Esophagus squamous epithelium (tissue), 5 donors: ENCODE results near the gene JAK3. TPM values are rescaled to one million over a fixed set of nuclear protein-coding genes. Genes with fewer than 3 reads are reported as not detected.

ENCODE experiments used
- DNase-seq: peaks from one replicate; lab custom pipeline; 2025; lab: John Stamatoyannopoulos, UW
- H3K27ac ChIP-seq, 4 donors: fragments of 200-600 bp; sonication (generic); one replicate each; pipeline ENCODE4 v1.5.1; 2016 to 2019; ENCODE audit warnings: mild to moderate bottlenecking in 1 of 4
- H3K27me3 ChIP-seq, 4 donors: fragments of 200-600 bp; sonication (generic); 1 replicate in 3 of 4; 2 replicates in 1 of 4; pipeline versions ENCODE4 v1.5.1 to v1.6.0; 2017 to 2021; ENCODE audit warnings: antibody characterized with exemption in 1 of 4
- H3K36me3 ChIP-seq, 3 donors: fragments of 200-600 bp; sonication (generic); one replicate each; pipeline ENCODE4 v1.5.1; 2016 to 2019
- H3K4me1 ChIP-seq, 3 donors: fragments of 200-600 bp; sonication (generic); one replicate each; pipeline ENCODE4 v1.5.1; 2017 to 2019
- H3K4me3 ChIP-seq, 4 donors: fragments of 200-600 bp; sonication (generic); 1 replicate in 3 of 4; 2 replicates in 1 of 4; pipeline ENCODE4 v1.5.1; 2016 to 2019; ENCODE audit warnings: mild to moderate bottlenecking in 2 of 4, moderate library complexity in 1 of 4
- H3K9me3 ChIP-seq, 3 donors: fragments of 200-600 bp; sonication (generic); one replicate each; pipeline ENCODE4 v1.5.1; 2016 to 2019
- POLR2A ChIP-seq, 4 donors: fragments of 450-650 bp; IDR thresholded peaks; one replicate each; pipeline ENCODE4 v1.6.1; 2017; ENCODE audit warnings: antibody characterized with exemption in 4 of 4, mild to moderate bottlenecking in 4 of 4, moderate library complexity in 3 of 4
- WGBS, 2 donors: methylation state at CpG; one replicate each; pipeline ENCODE4 v1.1.5; 2018; 5-methylcytosine and 5-hydroxymethylcytosine counted together
- intact Hi-C: fragments of 100-400 bp; cut with DNase I; formaldehyde crosslinking; loops from one replicate; pipeline ENCODE4 v1.15.0; 2022
- total RNA-seq, 4 donors: library from RNA; depleted of rRNA; stranded (reverse); fragments of >200 nt; gene quantifications; one replicate each; pipeline ENCODE4 v1.1.0, GENCODE V29; 2016
- TF ChIP-seq, protein P1 (sequence below), 6 experiments: fragments of 450-650 bp in 4 of 6; fragments of 200-600 bp in 2 of 6; sonication (generic) in 2 of 6; IDR thresholded peaks; one replicate each; pipeline ENCODE4 v1.5.1; 2016 to 2019; ENCODE audit warnings: antibody characterized with exemption in 6 of 6, mild to moderate bottlenecking in 4 of 6, moderate library complexity in 4 of 6
- donor health status: DM: yes; HTN: yes; CAD: no.

Gene JAK3
- total RNA-seq, 4 donors from 2014 or later: 0.87 to 6.5 (median 4.6) TPM

DNA sequence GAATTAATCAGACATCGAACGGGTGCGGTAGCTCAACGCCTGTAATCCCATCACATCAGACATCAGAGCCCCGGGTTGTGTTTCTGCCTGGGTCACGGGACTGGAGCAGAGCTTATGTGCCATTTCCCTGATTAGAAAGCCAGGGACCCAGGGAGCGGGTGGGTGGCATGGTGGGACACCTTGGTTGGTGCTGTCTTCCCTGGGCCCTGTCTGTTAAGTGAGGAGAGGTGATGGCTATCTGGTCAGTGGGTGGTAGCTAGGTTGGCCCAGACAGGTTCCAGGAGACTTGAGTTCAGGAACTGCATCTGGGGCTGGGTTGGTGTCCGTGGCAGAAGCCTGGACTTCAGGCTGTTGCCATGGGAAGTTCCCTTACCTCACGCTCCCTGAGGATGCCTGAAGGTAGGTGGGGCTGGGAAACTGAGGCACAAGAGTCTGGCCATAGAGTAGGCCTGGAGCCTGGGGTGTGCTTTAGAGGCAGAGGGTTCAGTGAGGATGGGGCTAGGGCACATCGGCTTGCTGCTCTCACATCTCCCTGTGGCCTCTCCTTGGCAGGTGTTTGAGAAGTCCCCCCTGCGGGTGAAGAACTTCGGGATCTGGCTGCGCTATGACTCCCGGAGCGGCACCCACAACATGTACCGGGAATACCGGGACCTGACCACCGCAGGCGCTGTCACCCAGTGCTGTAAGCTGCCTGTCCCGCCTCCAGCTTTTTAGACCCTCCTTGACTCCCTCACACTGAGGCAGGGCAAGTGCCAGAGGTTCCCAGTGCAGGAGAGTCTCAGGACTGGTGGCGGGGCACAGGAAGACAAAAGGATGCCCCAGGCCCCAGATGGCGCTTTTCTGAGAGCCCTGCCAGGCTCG lies 14.0 kb upstream of the JAK3 start:
- H3K36me3 ChIP-seq: peaks cover 25 to 52% (median 33%) of the 10 kb centered on the region in 3 donors
- peak overlapping the region; percentile 83 to 94 (median 89) for H3K4me3 ChIP-seq

DNA sequence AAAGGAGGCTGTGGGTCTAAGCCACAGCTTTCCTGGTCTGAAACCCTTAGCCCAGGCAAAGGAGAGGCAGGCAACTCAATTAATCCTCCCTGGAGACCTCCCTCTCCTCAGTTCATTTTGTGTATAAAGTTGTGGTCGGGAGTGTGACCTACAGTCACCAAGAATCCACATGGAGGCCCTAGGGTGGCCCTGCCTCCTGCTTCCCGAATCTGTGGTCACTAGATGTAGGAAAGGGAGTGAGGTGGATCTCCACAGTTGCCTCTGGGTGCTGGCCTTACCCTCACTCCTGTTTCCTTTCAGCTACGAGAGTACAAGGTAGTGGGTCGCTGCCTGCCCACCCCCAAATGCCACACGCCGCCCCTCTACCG lies 13.2 kb upstream of the JAK3 start:
- Histone ChIP-seq H3K9me3 (no peaks in the 10 kb centered on the region), H3K27ac (peak overlapping the region; percentile 88 to 95 (median 93)), H3K4me1 (peaks cover 26 to 57% (median 48%) of the 10 kb centered on the region in 3 donors), H3K36me3 (peaks cover 25 to 52% (median 33%) of the 10 kb centered on the region in 3 donors), H3K4me3 (peak overlapping the region; percentile 83 to 94 (median 89)), H3K27me3 (no peaks in the 10 kb centered on the region)
- DNase-seq: no peak
- intact Hi-C loops: no loop called here
- TF ChIP-seq POLR2A (IDR thresholded peaks at IDR 0.05): no peak
- TF ChIP-seq, protein P1, sequence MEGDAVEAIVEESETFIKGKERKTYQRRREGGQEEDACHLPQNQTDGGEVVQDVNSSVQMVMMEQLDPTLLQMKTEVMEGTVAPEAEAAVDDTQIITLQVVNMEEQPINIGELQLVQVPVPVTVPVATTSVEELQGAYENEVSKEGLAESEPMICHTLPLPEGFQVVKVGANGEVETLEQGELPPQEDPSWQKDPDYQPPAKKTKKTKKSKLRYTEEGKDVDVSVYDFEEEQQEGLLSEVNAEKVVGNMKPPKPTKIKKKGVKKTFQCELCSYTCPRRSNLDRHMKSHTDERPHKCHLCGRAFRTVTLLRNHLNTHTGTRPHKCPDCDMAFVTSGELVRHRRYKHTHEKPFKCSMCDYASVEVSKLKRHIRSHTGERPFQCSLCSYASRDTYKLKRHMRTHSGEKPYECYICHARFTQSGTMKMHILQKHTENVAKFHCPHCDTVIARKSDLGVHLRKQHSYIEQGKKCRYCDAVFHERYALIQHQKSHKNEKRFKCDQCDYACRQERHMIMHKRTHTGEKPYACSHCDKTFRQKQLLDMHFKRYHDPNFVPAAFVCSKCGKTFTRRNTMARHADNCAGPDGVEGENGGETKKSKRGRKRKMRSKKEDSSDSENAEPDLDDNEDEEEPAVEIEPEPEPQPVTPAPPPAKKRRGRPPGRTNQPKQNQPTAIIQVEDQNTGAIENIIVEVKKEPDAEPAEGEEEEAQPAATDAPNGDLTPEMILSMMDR (IDR thresholded peaks at IDR 0.05): no peak
- WGBS, 2 donors: 11 to 18% methylated on average over 6 to 7 of the region's 7 CpGs

More for the DNA sequence above, 14.0 kb upstream of the JAK3 start:
- intact Hi-C loops: no loop called here
- H3K9me3 ChIP-seq: no peaks in the 10 kb centered on the region
- TF ChIP-seq, protein P1 (IDR thresholded peaks at IDR 0.05): no peak
- no peak for TF ChIP-seq POLR2A (IDR thresholded peaks at IDR 0.05)
- WGBS, 2 donors: 23 to 44% methylated on average over 5 to 18 of the region's 23 CpGs
- no peaks in the 10 kb centered on the region for H3K27me3 ChIP-seq
- DNase-seq: no peak
- H3K4me1 ChIP-seq: peaks cover 26 to 60% (median 50%) of the 10 kb centered on the region in 3 donors
- peak overlapping the region in 3 of 4 donors; percentile 3 to 95 (median 88) for H3K27ac ChIP-seq

DNA sequence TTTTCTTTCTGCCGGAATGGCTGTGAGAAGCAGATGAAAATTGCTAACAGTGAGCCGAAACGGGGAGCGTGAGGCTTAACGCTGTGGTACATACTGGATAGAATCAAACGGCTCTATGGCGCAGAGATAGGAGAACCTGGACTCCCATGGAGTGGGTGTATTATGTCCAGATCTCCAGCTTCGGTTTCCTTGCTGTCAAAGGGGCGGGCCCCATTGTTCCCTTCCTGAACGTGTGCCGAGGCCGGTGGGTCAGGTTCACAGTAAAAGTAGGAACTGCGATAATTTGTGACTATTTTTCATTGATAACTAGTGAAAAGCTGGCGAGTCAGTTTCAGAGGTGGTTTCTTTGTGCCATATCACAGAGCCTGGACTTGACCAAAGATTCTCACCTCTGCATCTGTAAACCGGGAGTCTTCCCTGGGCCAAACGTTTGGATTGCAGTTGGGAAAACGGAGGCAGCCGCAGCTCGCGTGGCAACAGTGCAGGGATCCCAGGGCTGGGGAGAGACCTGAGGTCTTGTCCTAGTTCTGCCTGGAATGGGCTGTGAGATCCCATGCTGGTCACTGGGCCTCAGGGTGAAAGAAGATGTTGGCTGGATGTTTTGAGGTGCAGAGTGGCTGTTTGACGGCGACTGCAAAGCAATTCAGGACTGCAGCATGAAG lies 12.7 kb upstream of the JAK3 start:
- H3K27ac ChIP-seq: peak overlapping the region; percentile 88 to 95 (median 93)
- peaks cover 26 to 55% (median 45%) of the 10 kb centered on the region in 3 donors for H3K4me1 ChIP-seq
- 0 to 3% methylated on average over 14 to 15 of the region's 22 CpGs for WGBS, 2 donors
- TF ChIP-seq, protein P1 (IDR thresholded peaks at IDR 0.05): no peak
- TF ChIP-seq POLR2A (IDR thresholded peaks at IDR 0.05): no peak
- intact Hi-C loops: no loop called here
- no peaks in the 10 kb centered on the region for H3K27me3 ChIP-seq
- no peak for DNase-seq
- H3K9me3 ChIP-seq: no peaks in the 10 kb centered on the region
- peak overlapping the region; percentile 83 to 94 (median 89) for H3K4me3 ChIP-seq
- peaks cover 25 to 48% (median 33%) of the 10 kb centered on the region in 3 donors for H3K36me3 ChIP-seq

DNA sequence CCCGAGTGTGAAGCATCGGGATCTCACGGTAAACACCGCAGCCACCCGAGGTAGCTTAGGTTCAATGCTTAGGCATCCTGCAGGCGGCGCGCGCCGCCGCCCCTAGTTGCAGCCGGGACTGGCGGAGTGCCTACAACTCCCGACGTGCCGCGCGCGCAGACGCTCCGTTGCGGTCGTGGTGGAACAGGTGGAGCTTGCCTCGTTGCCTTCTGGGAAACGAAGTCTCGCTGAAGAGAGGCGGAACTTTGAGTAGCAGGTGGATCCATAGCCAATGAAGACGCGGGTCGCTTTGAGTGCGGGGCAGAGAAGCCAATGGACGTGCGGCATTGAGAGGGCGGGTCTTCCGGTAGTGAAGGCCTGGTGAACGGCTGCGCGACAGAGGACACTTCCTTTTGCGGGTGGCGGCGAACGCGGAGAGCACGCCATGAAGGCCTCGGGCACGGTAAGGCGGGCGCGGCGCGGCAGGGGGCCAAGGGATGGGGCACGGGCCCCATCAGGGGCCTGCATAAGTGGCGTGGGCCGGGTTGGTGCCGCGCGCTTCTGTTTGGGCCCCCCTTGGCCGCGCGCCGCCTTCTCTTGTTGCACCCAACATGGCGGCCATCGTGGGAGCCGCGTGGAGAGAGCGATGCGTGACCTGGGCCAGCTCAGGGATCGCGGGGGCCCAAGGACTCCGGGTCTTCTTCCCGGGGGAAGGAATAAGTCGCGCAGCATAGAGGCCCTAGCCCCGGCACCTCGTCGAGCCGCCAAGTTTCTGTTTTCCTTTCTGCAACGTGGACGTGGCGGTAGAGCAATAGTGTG lies 11.9 kb upstream of the JAK3 start, which contains the start of gene RPL18A:
Gene RPL18A (plus strand): TSS at position 378 of the 798 bp plus-strand sequence. CDS start 47 bp downstream, at position 425.
- H3K4me1 ChIP-seq: peaks cover 26 to 55% (median 45%) of the 10 kb centered on the region in 3 donors

More for the DNA sequence above, 11.9 kb upstream of the JAK3 start, which contains the start of gene RPL18A:
- TF ChIP-seq, protein P1 (IDR thresholded peaks at IDR 0.05): peak; percentile 73 to 98 (median 86)
- peak in 3 of 4 donors; percentile 93 to 97 (median 95) for TF ChIP-seq POLR2A (IDR thresholded peaks at IDR 0.05)
- no peaks in the 10 kb centered on the region for H3K27me3 ChIP-seq
- H3K9me3 ChIP-seq: no peaks in the 10 kb centered on the region
- WGBS, 2 donors: 0% methylated on average over 13 to 25 of the region's 80 CpGs
- H3K27ac ChIP-seq: peak within 1 kb of the TSS; percentile 88 to 95 (median 93)
- intact Hi-C loops: no loop called here
- peak; percentile 98 for DNase-seq
- H3K36me3 ChIP-seq: peaks cover 25 to 41% (median 32%) of the 10 kb centered on the region in 3 donors
- peak within 1 kb of the TSS; percentile 83 to 94 (median 89) for H3K4me3 ChIP-seq
